GM23338 (cell line): ENCODE results near the gene NEMP2. TPM values are rescaled to one million over a fixed set of nuclear protein-coding genes. Genes with fewer than 3 reads are reported as not detected.
A peak's percentile ranks its signal among the peaks of the same experiment; 100 is the strongest.

Experiments used
- ATAC-seq: fragments of 200-7000 bp; cut with Tn5 transposase; 3 replicates; pipeline ENCODE4 v1.9.1; 2020
- DNase-seq: peaks from one replicate; pipeline ENCODE4 v3.0.0-alpha.2; 2015; ENCODE audit warnings: low spot score
- H2AFZ ChIP-seq: fragments of 200-600 bp; sonication (generic); 2 replicates; pipeline ENCODE4 v1.8.0; 2016; ENCODE audit warnings: antibody characterized with exemption, mild to moderate bottlenecking, moderate library complexity
- H3F3A ChIP-seq: fragments of 200-600 bp; sonication (generic); replicated peaks from 2 replicates; pipeline ENCODE4 v1.8.0; 2017; ENCODE audit warnings: antibody characterized with exemption, mixed run types, low read depth
- H3K27ac ChIP-seq: fragments of 200-600 bp; sonication (generic); 2 replicates; pipeline ENCODE4 v1.6.1; 2016; ENCODE audit warnings: low read depth
- H3K27me3 ChIP-seq: fragments of 200-600 bp; sonication (generic); 2 replicates; pipeline ENCODE4 v1.8.0; 2016; ENCODE audit warnings: mild to moderate bottlenecking, mixed run types, moderate library complexity; ENCODE audit not compliant: insufficient read depth
- H3K36me3 ChIP-seq: fragments of 200-600 bp; sonication (generic); 2 replicates; pipeline ENCODE4 v1.8.0; 2016; ENCODE audit warnings: mild to moderate bottlenecking; ENCODE audit not compliant: insufficient read depth
- H3K4me1 ChIP-seq: fragments of 200-600 bp; sonication (generic); 2 replicates; pipeline ENCODE4 v1.8.0; 2016; ENCODE audit warnings: mild to moderate bottlenecking, moderate library complexity; ENCODE audit not compliant: insufficient read depth
- H3K4me2 ChIP-seq: fragments of 200-600 bp; sonication (generic); 2 replicates; pipeline ENCODE4 v1.7.1; 2017; ENCODE audit warnings: mixed run types
- H3K4me3 ChIP-seq: fragments of 200-600 bp; sonication (generic); 2 replicates; pipeline ENCODE4 v1.6.1; 2016; ENCODE audit warnings: mixed run types
- H3K79me2 ChIP-seq: fragments of 200-600 bp; sonication (generic); replicated peaks from 2 replicates; pipeline ENCODE4 v1.8.0; 2017; ENCODE audit warnings: mild to moderate bottlenecking; ENCODE audit not compliant: insufficient read depth
- H3K9me2 ChIP-seq: fragments of 200-600 bp; sonication (generic); 2 replicates; pipeline ENCODE4 v1.8.0; 2017; ENCODE audit not compliant: insufficient read depth
- H4K20me1 ChIP-seq: fragments of 200-600 bp; sonication (generic); replicated peaks from 2 replicates; pipeline ENCODE4 v1.8.0; 2017; ENCODE audit warnings: mild to moderate bottlenecking; ENCODE audit not compliant: insufficient read depth
- H3K27ac Mint-ChIP-seq: 2 replicates; pipeline ENCODE4 v1.8.0; 2020; ENCODE audit warnings: inconsistent platforms, mild to moderate bottlenecking, moderate library complexity, mixed read lengths
- H3K27me3 Mint-ChIP-seq: 3 replicates; pipeline ENCODE4 v1.8.0; 2022; ENCODE audit warnings: low read depth, mild to moderate bottlenecking, moderate library complexity, mixed read lengths, inconsistent platforms; ENCODE audit not compliant: insufficient read depth, poor library complexity
- H3K36me3 Mint-ChIP-seq: 3 replicates; pipeline ENCODE4 v1.8.0; 2021; ENCODE audit warnings: low read depth, mild to moderate bottlenecking, inconsistent platforms, moderate library complexity, mixed read lengths
- H3K4me1 Mint-ChIP-seq: 3 replicates; pipeline ENCODE4 v1.8.0; 2020; ENCODE audit warnings: mild to moderate bottlenecking, inconsistent platforms, mixed read lengths
- H3K4me3 Mint-ChIP-seq: 3 replicates; pipeline ENCODE4 v1.8.0; 2021; ENCODE audit warnings: moderate library complexity, mild to moderate bottlenecking, inconsistent platforms, mixed read lengths
- H3K9me3 Mint-ChIP-seq: 3 replicates; pipeline ENCODE4 v1.8.0; 2020; ENCODE audit warnings: moderate library complexity, mild to moderate bottlenecking, inconsistent platforms, mixed read lengths
- CREB1 ChIP-seq: fragments of 250-450 bp; sonication (Bioruptor Pico); IDR thresholded peaks from 2 replicates; pipeline ENCODE4 v1.5.0; 2020; ENCODE audit warnings: low read depth, mild to moderate bottlenecking, moderate library complexity
- CTCF ChIP-seq, 2 experiments: fragments of 200-600 bp in 1 of 2; sonication (generic) in 1 of 2; conservative IDR thresholded peaks; 2 replicates each; pipeline versions ENCODE4 v1.5.1 to v1.6.1; 2016 to 2017; ENCODE audit warnings: antibody characterized with exemption in 2 of 2, low read depth in 2 of 2, mild to moderate bottlenecking in 2 of 2, moderate library complexity in 1 of 2
- EZH2 ChIP-seq: fragments of 200-600 bp; sonication (generic); IDR thresholded peaks from one replicate; pipeline ENCODE4 v1.8.0; 2017; ENCODE audit warnings: antibody characterized with exemption, mild to moderate bottlenecking, low read depth; ENCODE audit not compliant: unreplicated experiment
- EZH2phosphoT487 ChIP-seq: fragments of 200-600 bp; sonication (generic); IDR thresholded peaks from one replicate; pipeline ENCODE4 v1.8.1; 2018; ENCODE audit warnings: antibody characterized with exemption; ENCODE audit not compliant: unreplicated experiment
- JUNB ChIP-seq: IDR thresholded peaks from one replicate; pipeline ENCODE4 v1.6.1; 2016; ENCODE audit warnings: antibody characterized with exemption; ENCODE audit not compliant: unreplicated experiment
- NANOG ChIP-seq: IDR thresholded peaks from 2 replicates; pipeline ENCODE4 v1.6.1; 2016; ENCODE audit warnings: antibody characterized with exemption, borderline replicate concordance
- POLR2AphosphoS5 ChIP-seq: IDR thresholded peaks from 2 replicates; pipeline ENCODE4 v1.6.1; 2016; ENCODE audit warnings: antibody characterized with exemption, low read depth
- REST ChIP-seq: IDR thresholded peaks from one replicate; pipeline ENCODE4 v1.6.1; 2018; ENCODE audit warnings: antibody characterized with exemption; ENCODE audit not compliant: unreplicated experiment
- STAT1 ChIP-seq: IDR thresholded peaks from one replicate; pipeline ENCODE4 v1.6.1; 2016; ENCODE audit warnings: antibody characterized with exemption; ENCODE audit not compliant: unreplicated experiment
- ZNF114 ChIP-seq: fragments of 250-450 bp; sonication (Bioruptor Pico); IDR thresholded peaks from 2 replicates; pipeline ENCODE4 v1.5.0; 2020; ENCODE audit warnings: mild to moderate bottlenecking, moderate library complexity
- ZNF331 ChIP-seq: fragments of 250-450 bp; sonication (Bioruptor Pico); IDR thresholded peaks from 2 replicates; pipeline ENCODE4 v1.5.0; 2020; ENCODE audit warnings: low read depth, mild to moderate bottlenecking, moderate library complexity
- ZNF462 ChIP-seq: fragments of 250-450 bp; sonication (Bioruptor Pico); IDR thresholded peaks from 2 replicates; pipeline ENCODE4 v1.5.0; 2020; ENCODE audit warnings: mild to moderate bottlenecking, moderate library complexity
- polyA plus RNA-seq: library from polyadenylated mRNA; unstranded; fragments of >200 nt; fragmentation: Nextera tagmentation; extraction: Ambion mirVana; gene quantifications from 2 replicates; pipeline ENCODE4 v1.2.1, GENCODE V29; 2016
- total RNA-seq: library from RNA; depleted of rRNA; stranded (reverse); fragments of >200 nt; shearing (Covaris generic); gene quantifications from 2 replicates; pipeline ENCODE4 v1.2.3, GENCODE V29; 2014
- TF ChIP-seq, protein P1 (sequence below): IDR thresholded peaks from 2 replicates; pipeline ENCODE4 v1.6.1; 2016; ENCODE audit warnings: antibody characterized with exemption

NEMP2 gene
- total and polyA plus RNA-seq, 2 experiments from 2014 or later: 1.2 to 4.0 TPM

GRCh38 chr2:190467575-190468083 is 66.9 kb downstream of the NEMP2 start:
- H3K4me3 Mint-ChIP-seq: no peak overlapping the region
- Histone ChIP-seq H3K27me3 (no peaks in the 10 kb centered on the region), H3K27ac (no peak overlapping the region), H3K4me2 (no peak overlapping the region), H3K79me2 (no peaks in the 10 kb centered on the region), H4K20me1 (no peaks in the 10 kb centered on the region), H3K36me3 (no peaks in the 10 kb centered on the region), H2AFZ (no peak overlapping the region), H3K9me2 (no peaks in the 10 kb centered on the region), H3F3A (no peaks in the 10 kb centered on the region), H3K4me3 (no peak overlapping the region), H3K4me1 (no peaks in the 10 kb centered on the region)
- H3K4me1 Mint-ChIP-seq: peaks cover 8% of the 10 kb centered on the region; the same call in 2 of the 3 replicates
- ATAC-seq (peak; percentile 30; the same call in 2 of the 3 replicates), DNase-seq (no peak)
- H3K27ac Mint-ChIP-seq: no peak overlapping the region
- no peaks in the 10 kb centered on the region for H3K27me3 Mint-ChIP-seq
- TF ChIP-seq STAT1 (no peak), JUNB (no peak), ZNF331 (CRISPR knock-in tag) (no peak), CTCF (conservative IDR thresholded peaks at IDR 0.05; ENCODE audit: low read depth in 2 of 2) (no peak), ZNF462 (CRISPR knock-in tag) (no peak), EZH2 (no peak), REST (no peak), NANOG (no peak), POLR2AphosphoS5 (no peak), ZNF114 (CRISPR knock-in tag) (no peak), EZH2phosphoT487 (no peak), CREB1 (CRISPR knock-in tag) (no peak)
- TF ChIP-seq, protein P1, sequence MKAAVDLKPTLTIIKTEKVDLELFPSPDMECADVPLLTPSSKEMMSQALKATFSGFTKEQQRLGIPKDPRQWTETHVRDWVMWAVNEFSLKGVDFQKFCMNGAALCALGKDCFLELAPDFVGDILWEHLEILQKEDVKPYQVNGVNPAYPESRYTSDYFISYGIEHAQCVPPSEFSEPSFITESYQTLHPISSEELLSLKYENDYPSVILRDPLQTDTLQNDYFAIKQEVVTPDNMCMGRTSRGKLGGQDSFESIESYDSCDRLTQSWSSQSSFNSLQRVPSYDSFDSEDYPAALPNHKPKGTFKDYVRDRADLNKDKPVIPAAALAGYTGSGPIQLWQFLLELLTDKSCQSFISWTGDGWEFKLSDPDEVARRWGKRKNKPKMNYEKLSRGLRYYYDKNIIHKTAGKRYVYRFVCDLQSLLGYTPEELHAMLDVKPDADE: no peak
- H3K36me3 Mint-ChIP-seq: peaks cover 21% of the 10 kb centered on the region; the same call in 2 of the 3 replicates
- peaks cover 18% of the 10 kb centered on the region for H3K9me3 Mint-ChIP-seq
